Measurements from ENCODE around the gene DGKG. TPM values are rescaled to one million over a fixed set of nuclear protein-coding genes. Genes with fewer than 3 reads are reported as not detected.

Gene DGKG
- total and polyA plus RNA-seq, 2 donors (not counting 1 experiment from before 2014, with no cell fraction given): 0.67 to 10.9 TPM

GRCh38 chr3:186150041-186150830, 211.8 kb downstream of the DGKG start:
- no peak overlapping the region for H3K27ac Mint-ChIP-seq
- H3K4me3 ChIP-seq (ENCODE audit: control extremely low read depth in 1 of 5, extremely low read depth in 1 of 5, insufficient read depth in 1 of 5, low read depth in 2 of 5, low read length in 4 of 5): no peak overlapping the region
- DNase-seq (peak; percentile 9), ATAC-seq (ENCODE audit: low read depth) (no peak)
- H4K20me1 ChIP-seq (ENCODE audit: control insufficient read depth, insufficient read depth, low read length, poor library complexity, severe bottlenecking): no peaks in the 10 kb centered on the region
- TF ChIP-seq EZH2 (IDR thresholded peaks at IDR 0.05; ENCODE audit: borderline replicate concordance, insufficient read depth, low read depth, low read length, poor library complexity, severe bottlenecking) (no peak), CTCF (IDR thresholded peaks at IDR 0.05) (no peak)
- H3K9ac ChIP-seq (ENCODE audit: low read length): no peak overlapping the region
- no peaks in the 10 kb centered on the region for H3K27me3 ChIP-seq (replicated peaks in 1 of 4; ENCODE audit: control extremely low read depth in 1 of 4, control insufficient read depth in 3 of 4, insufficient read depth in 4 of 4, low read length in 3 of 4)
- no peak overlapping the region for H3K27ac ChIP-seq (ENCODE audit: low read length in 2 of 2)
- no peaks in the 10 kb centered on the region for H3K9me3 ChIP-seq (ENCODE audit: control extremely low read depth in 1 of 3, control insufficient read depth in 2 of 3, insufficient read depth in 1 of 3, low read length in 2 of 3)
- peaks cover 28 to 40% of the 10 kb centered on the region in 2 donors for H3K4me1 ChIP-seq (ENCODE audit: control insufficient read depth in 2 of 2, insufficient read depth in 2 of 2, low read length in 2 of 2)
- intact Hi-C loops (cut with micrococcal nuclease): loop anchor here (5.0 kb wide), 1 partner anchor 42 kb away; no protein-coding TSS in a partner anchor
- H2AFZ ChIP-seq (ENCODE audit: insufficient read depth, low read depth, low read length, poor library complexity, severe bottlenecking): no peak overlapping the region
- no peaks in the 10 kb centered on the region for H3K27me3 Mint-ChIP-seq
- ChIA-PET POLR2A (no interaction called here), CTCF (interaction anchor here (1.4 kb wide), 1 partner anchor 391 kb away, joined by 3 read pairs; no protein-coding TSS in a partner anchor)
- H3K4me2 ChIP-seq (replicated peaks; ENCODE audit: low read depth, low read length, poor library complexity, severe bottlenecking): no peak overlapping the region
- H3K9me3 Mint-ChIP-seq (ENCODE audit: insufficient read depth): no peaks in the 10 kb centered on the region
- WGBS (ENCODE audit: insufficient coverage): 67% methylated on average over 9 of the region's 11 CpGs
- no peaks in the 10 kb centered on the region for H3K79me2 ChIP-seq (ENCODE audit: control insufficient read depth, insufficient read depth, low read length)
- H3K4me1 Mint-ChIP-seq: peaks cover 35% of the 10 kb centered on the region
- no peaks in the 10 kb centered on the region for H3K36me3 ChIP-seq (replicated peaks in 1 of 2; ENCODE audit: control extremely low read depth in 1 of 2, control insufficient read depth in 1 of 2, extremely low read depth in 1 of 2, insufficient read depth in 2 of 2, low read length in 1 of 2)
- H3K4me3 Mint-ChIP-seq: no peak overlapping the region

- H3K27ac Mint-ChIP-seq: no peak overlapping the region
- Histone ChIP-seq H4K20me1 (ENCODE audit: control insufficient read depth, insufficient read depth, low read length, poor library complexity, severe bottlenecking) (no peaks in the 10 kb centered on the region), H3K4me2 (replicated peaks; ENCODE audit: low read depth, low read length, poor library complexity, severe bottlenecking) (no peak overlapping the region), H3K79me2 (ENCODE audit: control insufficient read depth, insufficient read depth, low read length) (no peaks in the 10 kb centered on the region), H2AFZ (ENCODE audit: insufficient read depth, low read depth, low read length, poor library complexity, severe bottlenecking) (no peak overlapping the region), H3K9me3 (ENCODE audit: control extremely low read depth in 1 of 3, control insufficient read depth in 2 of 3, insufficient read depth in 1 of 3, low read length in 2 of 3) (no peaks in the 10 kb centered on the region), H3K4me1 (ENCODE audit: control insufficient read depth in 2 of 2, insufficient read depth in 2 of 2, low read length in 2 of 2) (peaks cover 28 to 40% of the 10 kb centered on the region in 2 donors), H3K36me3 (replicated peaks in 1 of 2; ENCODE audit: control extremely low read depth in 1 of 2, control insufficient read depth in 1 of 2, extremely low read depth in 1 of 2, insufficient read depth in 2 of 2, low read length in 1 of 2) (no peaks in the 10 kb centered on the region), H3K4me3 (ENCODE audit: control extremely low read depth in 1 of 5, extremely low read depth in 1 of 5, insufficient read depth in 1 of 5, low read depth in 2 of 5, low read length in 4 of 5) (no peak overlapping the region), H3K27ac (ENCODE audit: low read length in 2 of 2) (no peak overlapping the region), H3K9ac (ENCODE audit: low read length) (no peak overlapping the region), H3K27me3 (replicated peaks in 1 of 4; ENCODE audit: control extremely low read depth in 1 of 4, control insufficient read depth in 3 of 4, insufficient read depth in 4 of 4, low read length in 3 of 4) (no peaks in the 10 kb centered on the region)
- peaks cover 35% of the 10 kb centered on the region for H3K4me1 Mint-ChIP-seq
- DNase-seq (no peak), ATAC-seq (ENCODE audit: low read depth) (no peak)
- no peak for TF ChIP-seq EZH2 (IDR thresholded peaks at IDR 0.05; ENCODE audit: borderline replicate concordance, insufficient read depth, low read depth, low read length, poor library complexity, severe bottlenecking)
- TF ChIP-seq CTCF (IDR thresholded peaks at IDR 0.05): no peak
- no peak overlapping the region for H3K4me3 Mint-ChIP-seq
- WGBS (ENCODE audit: insufficient coverage): 88% methylated on average over 15 of the region's 15 CpGs
- intact Hi-C loops (cut with micrococcal nuclease): no loop called here
- H3K9me3 Mint-ChIP-seq (ENCODE audit: insufficient read depth): no peaks in the 10 kb centered on the region
- H3K27me3 Mint-ChIP-seq: peaks cover 3% of the 10 kb centered on the region
- ChIA-PET POLR2A (no interaction called here), CTCF (interaction anchor here (1.4 kb wide), 1 partner anchor 392 kb away, joined by 3 read pairs; no protein-coding TSS in a partner anchor)
Measured at GRCh38 chr3:186149319-186149960, 212.6 kb downstream of the DGKG start.

Data from B cell (primary cell).